GM12874 (cell line): ENCODE measurements around the gene SH3BGRL.

Experiments used
- CTCF ChIP-seq: IDR thresholded peaks from 2 replicates; pipeline ENCODE4 v1.5.1; 2011; ENCODE audit warnings: low read depth, mild to moderate bottlenecking, control low read depth, low read length, moderate library complexity; ENCODE audit not compliant: insufficient read depth

Gene SH3BGRL

GRCh38 chrX:81237516-81237915 is 35.6 kb downstream of the SH3BGRL start:
- no peak for TF ChIP-seq CTCF

GRCh38 chrX:81238166-81238565 is 36.3 kb downstream of the SH3BGRL start:
- TF ChIP-seq CTCF, result no peak

- TF ChIP-seq CTCF, result no peak
Observed at GRCh38 chrX:81240701-81241331, 38.9 kb downstream of the SH3BGRL start.

- no peak for TF ChIP-seq CTCF
Observed at GRCh38 chrX:81241753-81242152, 39.9 kb downstream of the SH3BGRL start.

- no peak for TF ChIP-seq CTCF
Observed at GRCh38 chrX:81255876-81256275, 54.0 kb downstream of the SH3BGRL start.

- TF ChIP-seq CTCF, result no peak
Observed at GRCh38 chrX:81257817-81258216, 55.9 kb downstream of the SH3BGRL start.

GRCh38 chrX:81259020-81259713 is 57.3 kb downstream of the SH3BGRL start:
- no peak for TF ChIP-seq CTCF
